ENCODE results near the gene LACRT. TPM values are rescaled to one million over a fixed set of nuclear protein-coding genes. Genes with fewer than 3 reads are reported as not detected.

The LACRT gene
- total and polyA plus RNA-seq, 2 donors (not counting 1 experiment from before 2014, with no cell fraction given) = not detected

GRCh38 chr12:54604436-54604835 is 30.3 kb downstream of the LACRT start:
- TF ChIP-seq CTCF (IDR thresholded peaks at IDR 0.05) (no peak), EZH2 (IDR thresholded peaks at IDR 0.05; ENCODE audit: borderline replicate concordance, insufficient read depth, low read depth, low read length, poor library complexity, severe bottlenecking) (no peak)
- H3K4me1 Mint-ChIP-seq = peaks cover 2% of the 10 kb centered on the region
- POLR2A ChIA-PET = no interaction called here
- H3K4me3 ChIP-seq (ENCODE audit: control extremely low read depth in 1 of 5, extremely low read depth in 1 of 5, insufficient read depth in 1 of 5, low read depth in 2 of 5, low read length in 4 of 5) = no peak overlapping the region
- no peak overlapping the region for H3K27ac Mint-ChIP-seq
- CTCF ChIA-PET = interaction anchor here (0.7 to 1.4 kb wide), 2 partner anchors 8 to 18 kb away, joined by 3 read pairs; no protein-coding TSS in a partner anchor
- no peak overlapping the region for H3K9ac ChIP-seq (ENCODE audit: low read length)
- peaks cover 0 to 9% (median 2%) of the 10 kb centered on the region in 4 experiments for H3K27me3 ChIP-seq (replicated peaks in 1 of 4; ENCODE audit: control extremely low read depth in 1 of 4, control insufficient read depth in 3 of 4, insufficient read depth in 4 of 4, low read length in 3 of 4)
- WGBS (ENCODE audit: insufficient coverage) = 85% methylated on average over 1 of the region's 4 CpGs
- intact Hi-C loops (cut with micrococcal nuclease) = no loop called here
- DNase-seq (no peak), ATAC-seq (ENCODE audit: low read depth) (no peak)
- no peak overlapping the region for H2AFZ ChIP-seq (ENCODE audit: insufficient read depth, low read depth, low read length, poor library complexity, severe bottlenecking)
- H3K36me3 ChIP-seq (replicated peaks in 1 of 2; ENCODE audit: control extremely low read depth in 1 of 2, control insufficient read depth in 1 of 2, extremely low read depth in 1 of 2, insufficient read depth in 2 of 2, low read length in 1 of 2) = no peaks in the 10 kb centered on the region
- H3K27ac ChIP-seq (ENCODE audit: low read length in 2 of 2) = no peak overlapping the region
- peaks cover 11% of the 10 kb centered on the region for H3K27me3 Mint-ChIP-seq
- no peaks in the 10 kb centered on the region for H4K20me1 ChIP-seq (ENCODE audit: control insufficient read depth, insufficient read depth, low read length, poor library complexity, severe bottlenecking)
- no peak overlapping the region for H3K4me2 ChIP-seq (replicated peaks; ENCODE audit: low read depth, low read length, poor library complexity, severe bottlenecking)
- H3K9me3 Mint-ChIP-seq (ENCODE audit: insufficient read depth) = no peaks in the 10 kb centered on the region
- no peaks in the 10 kb centered on the region for H3K4me1 ChIP-seq (ENCODE audit: control insufficient read depth in 2 of 2, insufficient read depth in 2 of 2, low read length in 2 of 2)
- H3K9me3 ChIP-seq (ENCODE audit: control extremely low read depth in 1 of 3, control insufficient read depth in 2 of 3, insufficient read depth in 1 of 3, low read length in 2 of 3) = no peaks in the 10 kb centered on the region
- no peak overlapping the region for H3K4me3 Mint-ChIP-seq
- H3K79me2 ChIP-seq (ENCODE audit: control insufficient read depth, insufficient read depth, low read length) = no peaks in the 10 kb centered on the region

- Histone ChIP-seq H3K27me3 (replicated peaks in 1 of 4; ENCODE audit: control extremely low read depth in 1 of 4, control insufficient read depth in 3 of 4, insufficient read depth in 4 of 4, low read length in 3 of 4) (peaks cover 0 to 9% (median 2%) of the 10 kb centered on the region in 4 experiments), H3K9me3 (ENCODE audit: control extremely low read depth in 1 of 3, control insufficient read depth in 2 of 3, insufficient read depth in 1 of 3, low read length in 2 of 3) (no peaks in the 10 kb centered on the region), H3K4me3 (ENCODE audit: control extremely low read depth in 1 of 5, extremely low read depth in 1 of 5, insufficient read depth in 1 of 5, low read depth in 2 of 5, low read length in 4 of 5) (no peak overlapping the region), H3K36me3 (replicated peaks in 1 of 2; ENCODE audit: control extremely low read depth in 1 of 2, control insufficient read depth in 1 of 2, extremely low read depth in 1 of 2, insufficient read depth in 2 of 2, low read length in 1 of 2) (no peaks in the 10 kb centered on the region), H4K20me1 (ENCODE audit: control insufficient read depth, insufficient read depth, low read length, poor library complexity, severe bottlenecking) (no peaks in the 10 kb centered on the region), H3K79me2 (ENCODE audit: control insufficient read depth, insufficient read depth, low read length) (no peaks in the 10 kb centered on the region), H2AFZ (ENCODE audit: insufficient read depth, low read depth, low read length, poor library complexity, severe bottlenecking) (no peak overlapping the region), H3K27ac (ENCODE audit: low read length in 2 of 2) (no peak overlapping the region), H3K9ac (ENCODE audit: low read length) (no peak overlapping the region), H3K4me2 (replicated peaks; ENCODE audit: low read depth, low read length, poor library complexity, severe bottlenecking) (no peak overlapping the region), H3K4me1 (ENCODE audit: control insufficient read depth in 2 of 2, insufficient read depth in 2 of 2, low read length in 2 of 2) (no peaks in the 10 kb centered on the region)
- CTCF ChIA-PET = interaction anchor here (0.7 to 1.4 kb wide), 3 partner anchors 9 to 55 kb away, joined by 3 read pairs; no protein-coding TSS in a partner anchor
- H3K27ac Mint-ChIP-seq = no peak overlapping the region
- 100% methylated on average over 2 of the region's 5 CpGs for WGBS (ENCODE audit: insufficient coverage)
- H3K4me3 Mint-ChIP-seq = no peak overlapping the region
- H3K27me3 Mint-ChIP-seq = peaks cover 11% of the 10 kb centered on the region
- no peaks in the 10 kb centered on the region for H3K9me3 Mint-ChIP-seq (ENCODE audit: insufficient read depth)
- ATAC-seq (ENCODE audit: low read depth) = no peak
- DNase-seq = no peak
- intact Hi-C loops (cut with micrococcal nuclease) = no loop called here
- H3K4me1 Mint-ChIP-seq = peaks cover 2% of the 10 kb centered on the region
- TF ChIP-seq EZH2 (IDR thresholded peaks at IDR 0.05; ENCODE audit: borderline replicate concordance, insufficient read depth, low read depth, low read length, poor library complexity, severe bottlenecking) (no peak), CTCF (IDR thresholded peaks at IDR 0.05) (no peak)
- POLR2A ChIA-PET = no interaction called here
Measured at GRCh38 chr12:54603872-54604271, 30.8 kb downstream of the LACRT start.
